KBM-7 (cell line): ENCODE data around the gene BASP1.
"Not testable (repeated sequence)": the region's sequence is repeated elsewhere in the genome, so short reads cannot be mapped to it uniquely, and the experiment has no call there.

ENCODE experiments used
- DNase-seq: peaks from one replicate; pipeline ENCODE4 v3.0.0-alpha.2; 2015
- in situ Hi-C: fragments of 300-500 bp; cut with MboI; formaldehyde crosslinking; loops from 2 replicates; pipeline ENCODE4 v1.14.3; 2020; ENCODE audit warnings: low sequenced_read_pairs, low pct_unique_long_range_greater_than_20kb, mixed read lengths

The BASP1 gene

DNA sequence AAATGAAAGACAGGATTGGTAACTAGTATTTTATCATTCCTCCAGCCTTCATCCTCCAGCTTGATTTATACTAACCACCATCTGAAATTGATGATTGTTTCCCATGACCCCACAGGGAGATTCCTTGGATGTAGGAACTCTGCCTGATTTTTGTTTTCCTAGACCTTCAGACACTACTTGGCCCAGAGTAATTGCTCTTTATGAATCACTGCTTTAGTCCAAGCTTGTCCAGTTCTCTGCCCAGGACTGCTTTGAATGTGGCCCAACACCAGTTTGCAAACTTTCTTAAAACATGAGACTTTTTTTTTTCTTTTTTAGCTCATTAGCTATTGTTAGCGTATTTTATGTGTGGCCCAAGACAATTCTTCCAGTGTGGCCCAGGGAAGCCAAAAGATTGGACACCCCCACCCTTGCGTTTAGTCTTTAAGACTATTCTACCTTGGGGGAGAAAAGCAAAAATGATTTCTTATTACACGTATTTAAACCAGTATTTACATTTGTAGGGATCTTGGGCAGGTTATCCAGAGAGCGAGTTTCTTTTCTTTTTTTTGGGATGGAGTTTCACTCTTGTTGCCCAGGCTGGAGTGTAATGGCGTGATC, 18.4 kb downstream of the BASP1 start:
- in situ Hi-C loops: no loop called here

DNA sequence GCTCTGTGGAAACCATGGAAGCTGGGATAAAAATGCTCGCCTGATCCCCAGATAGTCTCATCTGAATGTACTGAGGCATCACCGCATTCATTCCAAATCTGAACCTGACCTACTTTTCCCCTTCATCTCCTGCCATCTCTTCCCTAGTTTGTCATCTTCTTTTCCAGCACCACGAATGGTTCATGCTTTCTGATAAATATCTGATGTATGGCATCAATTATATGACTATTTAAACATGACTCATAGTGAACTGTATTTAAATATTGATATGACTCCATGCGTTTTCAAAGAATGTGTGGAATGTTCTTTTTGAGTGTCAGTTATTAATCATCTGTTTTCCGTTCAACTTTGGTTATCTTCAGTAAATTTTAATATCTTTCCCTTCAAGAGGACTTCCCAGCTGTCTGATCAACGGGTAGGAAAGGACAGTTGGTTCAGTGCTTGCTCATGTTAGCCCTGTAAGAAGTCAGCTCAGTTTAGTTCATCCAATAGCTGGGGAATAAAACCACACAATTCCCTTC, 21.1 kb downstream of the BASP1 start:
- in situ Hi-C loops: no loop called here
- DNase-seq: no peak

More for the DNA sequence above, 18.4 kb downstream of the BASP1 start:
- DNase-seq: no peak

DNA sequence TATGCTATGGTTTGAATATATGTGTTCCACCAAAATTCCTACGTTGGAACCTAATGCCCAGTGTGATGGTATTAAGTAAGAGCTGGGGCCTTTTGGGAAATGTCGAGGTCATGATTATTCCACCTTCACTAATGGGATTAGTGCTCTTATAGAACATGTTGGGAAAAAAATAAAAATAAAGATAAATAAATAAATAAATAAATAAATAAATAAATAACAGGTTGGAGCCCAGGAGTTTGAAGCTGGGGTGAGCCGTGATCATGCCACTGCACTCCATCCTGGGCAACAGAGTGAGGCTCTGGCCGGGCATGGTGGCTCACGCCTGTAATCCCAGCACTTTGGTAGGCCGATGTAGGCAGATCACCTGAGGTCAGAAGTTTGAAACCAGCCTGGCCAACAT, 22.5 kb downstream of the BASP1 start:
- in situ Hi-C loops: no loop called here
- no peak for DNase-seq

DNA sequence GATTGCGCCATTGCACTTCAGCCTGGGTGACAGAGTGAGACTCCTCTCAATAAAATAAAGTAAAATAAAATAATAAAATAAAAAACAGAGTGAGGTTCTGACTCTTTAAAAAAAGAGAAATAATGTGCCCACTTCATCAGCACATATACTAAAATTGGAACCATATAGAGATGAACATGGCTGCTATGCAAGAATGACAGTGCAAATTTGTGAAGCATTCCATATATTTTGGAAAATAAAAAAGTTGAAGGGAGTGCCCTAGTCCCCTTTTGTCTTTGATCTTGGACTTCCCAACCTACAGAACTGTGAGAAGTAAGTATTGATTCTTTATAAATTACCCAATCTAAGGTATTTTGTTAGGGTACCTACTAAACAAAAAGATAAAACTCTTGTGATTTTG, 23.1 kb downstream of the BASP1 start:
- in situ Hi-C loops: no loop called here

DNA sequence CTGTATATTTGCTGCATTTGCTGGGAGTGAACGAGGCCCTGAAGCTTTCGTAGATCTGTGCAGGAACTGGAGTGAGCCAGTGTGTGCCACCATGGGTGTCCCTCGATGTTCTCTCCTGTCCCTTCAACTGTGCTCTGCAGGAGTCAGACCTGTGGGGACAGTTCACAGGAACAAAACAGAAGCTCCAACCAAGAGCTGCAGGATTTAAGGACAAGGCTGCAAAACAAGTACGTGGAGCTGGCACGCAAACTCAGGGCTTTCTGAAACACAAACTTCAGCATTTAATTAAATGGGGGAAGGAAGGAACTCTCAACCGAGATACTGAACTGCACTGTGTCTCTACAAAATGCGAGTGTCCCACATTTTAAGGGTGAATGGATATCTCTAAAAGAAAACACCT, 24.2 kb downstream of the BASP1 start:
- no peak for DNase-seq
- in situ Hi-C loops: no loop called here

More for the DNA sequence above, 23.1 kb downstream of the BASP1 start:
- DNase-seq: no peak

DNA sequence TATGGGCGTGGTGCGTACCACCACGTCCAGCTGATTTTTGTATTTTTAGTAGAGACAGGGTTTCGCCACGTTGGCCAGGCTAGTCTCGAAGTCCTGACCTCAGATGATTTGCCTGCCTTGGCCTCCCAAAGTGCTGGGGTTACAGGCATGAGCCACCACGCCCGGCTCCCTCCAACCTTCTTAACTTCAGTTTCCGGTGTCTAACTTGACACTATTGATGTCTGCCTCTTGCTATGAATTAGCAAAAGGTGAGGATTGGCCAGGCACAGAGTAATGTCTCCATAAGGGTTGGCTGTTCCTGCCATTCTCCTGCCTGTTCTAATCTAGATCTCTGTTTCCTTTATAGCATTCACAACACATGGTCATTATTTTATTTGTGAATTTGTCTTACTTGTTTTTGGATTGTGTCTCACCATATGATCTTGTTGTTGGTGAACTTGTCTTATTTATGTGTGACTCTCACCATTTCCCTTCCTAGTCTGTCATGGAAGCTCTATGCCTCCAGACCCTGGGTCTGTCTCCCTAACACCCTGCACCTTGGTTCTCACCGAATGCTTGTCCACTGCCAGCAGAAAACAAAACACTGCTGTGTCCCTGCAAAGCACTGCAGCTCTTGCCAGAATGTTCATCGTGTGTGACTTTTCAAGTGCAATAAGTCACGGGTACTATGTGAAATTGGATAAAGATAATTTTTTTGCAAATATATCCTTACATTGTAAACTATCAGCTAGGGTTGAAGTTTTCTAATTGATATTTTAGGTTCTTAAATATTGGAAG, 26.0 kb downstream of the BASP1 start:
- in situ Hi-C loops: no loop called here

DNA sequence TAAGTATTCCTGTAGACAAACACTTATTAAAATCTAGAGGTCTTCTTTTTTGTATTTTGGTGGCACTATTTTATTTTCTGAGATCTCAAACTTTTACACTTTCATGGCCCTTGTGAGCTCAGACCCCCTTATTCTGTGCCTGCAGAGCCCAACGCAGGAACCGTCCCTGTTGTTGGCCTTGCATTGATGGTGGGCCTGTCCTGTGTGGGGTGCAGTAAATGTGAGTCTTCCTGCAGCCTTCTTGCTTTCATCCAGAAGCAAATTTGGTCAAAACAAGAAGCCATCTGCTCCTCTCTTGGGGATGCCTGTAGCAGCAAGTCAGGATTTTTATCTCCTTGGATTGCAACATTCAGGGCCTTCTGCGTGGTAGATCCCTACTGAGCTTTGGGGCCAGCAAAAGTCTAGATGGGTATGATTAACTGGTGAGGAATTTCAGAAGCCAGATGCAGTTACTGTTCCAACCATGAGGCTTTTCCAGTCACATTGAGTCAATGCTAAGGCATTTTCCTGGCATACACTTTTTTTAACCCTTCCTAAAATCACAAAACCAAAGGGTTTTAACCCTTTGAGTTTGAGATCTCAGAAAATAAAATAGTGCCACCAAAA, 31.7 kb downstream of the BASP1 start:
- no peak for DNase-seq
- in situ Hi-C loops: no loop called here

More for the DNA sequence above, 26.0 kb downstream of the BASP1 start:
- no peak for DNase-seq

DNA sequence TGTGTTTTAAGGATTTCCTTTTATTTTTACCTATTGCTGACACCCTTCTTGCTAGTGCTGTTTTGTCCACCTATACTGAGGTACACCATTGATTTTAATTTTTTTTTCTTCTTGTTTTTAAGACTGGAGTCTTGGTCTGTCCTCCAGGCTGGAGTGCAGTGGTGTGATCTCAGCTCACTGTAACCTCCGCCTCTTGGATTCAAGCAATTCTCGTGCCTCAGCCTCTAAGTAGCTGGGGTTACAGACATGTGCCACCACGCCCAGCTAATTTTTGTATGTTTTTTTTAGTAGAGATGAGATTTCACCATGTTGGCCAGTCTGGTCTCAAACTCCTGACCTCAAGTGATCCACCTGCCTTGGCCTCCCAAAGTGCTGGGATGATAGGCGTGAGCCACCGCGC, 32.4 kb downstream of the BASP1 start:
- in situ Hi-C loops, DNase-seq: not testable (repeated sequence)

DNA sequence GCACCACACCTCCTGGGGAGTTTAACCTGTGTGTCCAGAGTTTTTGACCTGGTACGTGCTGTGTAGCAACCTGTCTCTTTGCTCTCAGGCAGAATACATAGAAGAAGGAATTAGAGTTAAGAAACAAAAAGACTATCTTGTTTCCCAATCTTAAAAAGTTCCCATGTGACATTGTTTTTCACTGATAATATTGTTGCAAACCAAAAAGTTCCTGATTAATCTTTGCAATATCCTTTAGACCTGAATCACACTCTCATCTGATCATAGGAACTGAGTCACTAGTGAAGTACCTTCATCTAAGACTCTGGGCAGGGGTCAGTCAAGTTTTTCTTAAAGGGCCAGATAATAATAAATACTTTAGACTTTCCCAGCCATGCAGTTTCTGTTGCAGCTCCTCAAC, 35.1 kb downstream of the BASP1 start:
- DNase-seq: no peak
- in situ Hi-C loops: no loop called here

DNA sequence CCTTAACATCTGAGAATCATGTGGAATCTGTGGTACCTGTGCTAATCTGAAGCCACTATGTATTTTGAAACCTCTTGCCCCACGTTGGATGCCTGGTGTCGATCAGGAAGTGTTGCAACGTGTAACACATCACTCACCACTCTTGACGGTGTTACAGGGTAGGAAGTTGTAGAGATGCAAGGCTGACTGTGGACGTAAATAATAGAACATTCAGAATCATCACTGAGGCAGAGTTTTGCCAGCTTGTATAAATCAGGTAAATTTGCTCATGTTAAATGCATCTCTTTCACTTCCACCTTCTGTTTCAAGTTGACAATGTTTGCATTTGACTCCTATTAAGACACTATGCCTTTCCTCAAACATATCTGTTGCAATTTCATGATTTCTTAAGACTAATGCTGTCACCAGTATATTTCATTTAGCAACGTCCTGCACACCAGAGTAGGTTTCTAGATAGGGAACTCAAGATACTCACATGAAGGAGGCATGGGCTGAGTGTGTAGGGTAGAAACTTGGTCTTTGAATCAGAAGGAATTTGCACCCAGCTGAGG, 38.1 kb downstream of the BASP1 start:
- DNase-seq: peak; percentile 7
- in situ Hi-C loops: no loop called here

DNA sequence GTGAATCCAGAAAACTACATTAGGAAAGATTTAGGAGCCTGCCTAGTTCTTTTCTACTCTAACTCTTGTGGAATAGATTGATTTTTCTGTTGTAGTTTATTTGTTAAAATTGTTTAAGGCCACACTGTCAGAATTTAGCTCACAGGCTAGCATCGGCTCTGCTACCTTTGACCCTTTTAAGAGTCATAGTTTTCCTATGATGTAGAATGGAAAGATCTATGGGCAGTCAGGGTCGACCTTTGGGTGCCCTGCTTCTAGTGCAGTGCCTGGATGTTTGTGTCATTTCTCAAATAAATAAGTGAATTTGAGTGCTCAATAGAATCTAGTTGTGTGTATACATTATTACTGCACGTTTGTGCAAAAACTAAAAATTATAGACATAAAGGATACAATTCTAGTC, 38.7 kb downstream of the BASP1 start:
- no peak for DNase-seq
- in situ Hi-C loops: no loop called here

DNA sequence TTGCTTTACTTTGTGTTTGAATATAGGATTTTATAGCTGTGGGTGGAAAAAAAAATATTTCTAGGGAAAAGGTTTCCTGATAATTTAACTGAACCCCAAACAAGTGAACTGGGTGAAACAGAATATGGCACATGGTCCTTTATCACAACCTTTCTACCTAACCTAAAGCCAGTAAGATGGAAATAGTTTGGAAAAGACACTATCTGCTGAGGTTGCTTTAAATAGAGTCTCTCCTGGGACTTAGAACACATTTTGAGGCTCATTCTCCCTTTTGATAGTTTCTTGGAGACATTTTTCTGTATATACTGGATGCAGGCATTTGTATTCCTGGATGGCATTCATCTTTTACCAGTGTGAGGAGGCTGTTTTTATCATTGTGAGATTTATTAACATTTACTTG, 39.4 kb downstream of the BASP1 start:
- in situ Hi-C loops: no loop called here
- no peak for DNase-seq

DNA sequence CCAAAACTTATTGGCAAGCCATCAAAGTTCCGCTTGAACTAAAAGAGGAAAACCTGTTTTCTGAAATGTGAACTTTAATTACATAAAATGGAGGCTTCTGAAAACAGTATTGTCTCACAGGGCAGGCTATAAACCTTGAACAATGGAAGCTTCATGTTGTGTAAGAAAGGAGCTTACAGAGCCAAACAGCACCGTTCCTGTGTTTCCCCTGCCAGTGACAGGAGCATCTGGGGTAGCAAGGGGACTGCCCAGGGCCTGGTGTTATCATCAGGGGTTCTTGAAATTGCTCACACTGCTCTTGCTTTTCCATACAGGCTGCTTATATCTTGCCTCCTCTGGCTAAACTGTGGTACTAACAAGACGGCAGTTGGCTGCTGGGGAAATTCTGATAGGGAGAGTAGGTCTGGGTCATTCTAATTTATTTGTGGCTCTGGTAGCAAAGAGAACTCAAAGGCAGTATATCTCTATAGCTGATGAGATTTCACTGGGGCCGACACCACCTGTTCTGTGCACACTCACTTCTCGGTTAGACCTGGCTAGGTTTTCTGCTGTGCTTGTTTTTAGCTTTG, 40.4 kb downstream of the BASP1 start:
- in situ Hi-C loops: no loop called here
- DNase-seq: no peak

DNA sequence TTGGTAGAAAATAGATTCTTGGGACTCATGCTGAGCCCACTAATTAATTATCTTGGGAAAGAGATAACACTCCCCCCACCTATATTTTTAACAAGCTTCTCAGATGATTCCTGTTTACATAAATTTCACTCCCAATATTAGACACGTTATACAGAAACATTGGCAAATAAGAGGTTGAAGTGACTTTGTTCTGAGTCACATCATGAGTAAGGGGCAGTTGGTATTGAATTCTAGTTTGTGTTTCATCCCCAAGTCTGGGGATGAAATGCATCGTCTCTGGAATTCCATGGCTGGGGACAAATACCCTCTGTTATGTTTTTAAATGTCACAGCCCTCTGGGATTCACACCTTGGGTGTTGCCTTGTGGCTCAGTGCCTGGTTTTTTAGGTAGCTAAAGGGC, 41.0 kb downstream of the BASP1 start:
- DNase-seq: no peak
- in situ Hi-C loops: no loop called here

DNA sequence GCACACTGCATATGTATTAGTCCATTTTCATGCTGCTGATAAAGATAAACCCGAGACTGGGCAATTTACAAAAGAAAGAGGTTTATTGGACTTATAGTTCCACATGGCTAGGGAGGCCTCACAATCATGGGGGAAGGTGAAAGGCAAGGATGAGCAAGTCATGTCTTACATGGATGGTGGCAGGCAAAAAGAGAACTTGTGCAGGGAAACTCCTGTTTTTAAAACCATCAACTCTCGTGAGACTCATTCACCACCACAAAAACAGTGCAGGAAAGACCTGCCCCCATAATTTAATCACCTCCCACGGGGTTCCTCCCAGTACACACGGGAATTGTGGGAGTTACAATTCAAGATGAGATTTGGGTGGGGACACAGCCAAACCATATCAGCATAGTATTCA, 41.6 kb downstream of the BASP1 start:
- in situ Hi-C loops, DNase-seq: not testable (repeated sequence)

DNA sequence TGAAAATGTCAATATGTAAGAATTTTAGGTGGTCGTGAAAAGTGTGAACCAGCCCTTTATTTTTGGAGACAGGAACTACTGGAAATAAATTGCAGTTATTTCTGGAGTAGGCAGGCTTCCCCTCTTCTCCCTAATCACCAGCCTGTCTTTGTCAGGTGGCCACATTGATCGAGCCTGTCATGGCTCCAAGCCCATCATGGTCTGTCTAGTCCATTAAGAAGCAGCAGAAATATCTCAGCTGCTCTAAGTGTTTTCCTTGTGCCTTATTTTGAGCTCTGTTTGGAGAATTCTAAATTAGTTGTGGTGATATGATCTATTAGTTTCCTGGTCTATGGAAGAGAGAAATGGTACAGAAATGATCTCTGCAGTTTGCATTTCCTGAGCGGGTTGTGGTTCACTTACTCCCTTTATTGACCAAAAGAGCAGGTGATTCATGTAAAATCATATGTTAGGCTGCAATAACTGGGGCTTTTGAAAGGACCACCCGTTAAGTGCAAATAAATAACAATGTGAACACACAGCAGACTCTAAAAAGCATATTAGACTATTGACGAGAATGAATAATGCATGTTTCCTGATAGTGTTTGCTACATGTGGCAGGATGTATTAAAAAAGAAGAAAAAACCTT, 42.3 kb downstream of the BASP1 start:
- no peak for DNase-seq
- in situ Hi-C loops: no loop called here

DNA sequence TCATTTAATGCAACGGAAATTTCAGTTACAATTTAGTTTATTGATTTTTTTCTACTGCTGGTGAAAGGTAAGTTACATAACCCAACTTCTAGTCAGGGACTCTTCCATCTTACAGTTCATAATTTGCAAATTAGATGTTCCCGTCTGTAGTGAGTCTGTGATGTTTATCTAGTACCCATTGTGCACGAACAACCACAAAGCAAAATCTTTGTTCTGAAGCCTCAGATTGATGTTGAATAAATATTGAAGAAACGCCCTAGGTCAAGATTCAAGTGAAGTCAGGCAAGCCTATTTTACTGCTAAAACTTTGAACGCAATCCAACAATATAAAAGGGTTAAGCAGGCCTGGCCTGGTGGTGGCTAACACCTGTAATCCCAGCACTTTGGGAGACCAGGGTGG, 43.1 kb downstream of the BASP1 start:
- in situ Hi-C loops: no loop called here
- DNase-seq: no peak

DNA sequence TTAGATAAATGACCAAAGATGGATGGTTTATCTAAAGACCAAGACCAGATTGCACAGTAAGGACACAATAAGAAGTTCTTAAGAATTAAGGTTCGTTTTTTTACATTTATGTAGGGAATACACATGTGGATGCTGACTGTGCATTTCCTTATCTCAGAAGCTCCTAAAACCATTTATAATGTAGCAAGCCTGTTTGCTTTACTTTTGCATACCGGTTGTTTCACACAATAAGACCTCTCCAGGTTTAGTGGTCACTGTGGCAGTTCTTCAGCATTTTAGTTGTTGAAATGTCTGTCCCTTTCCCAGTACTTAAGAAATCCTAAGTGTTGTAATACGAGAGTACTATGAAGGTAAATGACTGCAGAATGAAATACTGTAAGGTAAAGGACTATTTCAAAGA, 43.6 kb downstream of the BASP1 start:
- no peak for DNase-seq
- in situ Hi-C loops: no loop called here

DNA sequence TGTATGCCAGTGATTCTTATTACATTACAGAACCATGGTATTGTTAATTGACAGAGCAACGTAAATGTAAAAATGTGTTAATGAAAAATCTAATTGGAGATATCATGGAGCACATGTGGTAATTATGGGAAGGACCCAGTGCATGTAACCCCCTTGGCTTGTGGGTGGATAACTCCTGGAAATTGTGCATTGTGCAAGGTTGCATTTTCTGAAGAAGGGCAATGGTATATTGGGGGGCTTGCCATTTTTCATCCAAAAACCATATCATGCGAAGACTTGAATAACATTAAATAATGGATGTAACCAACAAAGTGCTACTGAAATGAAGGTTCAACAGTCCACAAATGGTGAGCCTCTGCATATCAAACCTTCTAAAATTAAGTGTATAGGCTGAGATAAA, 47.6 kb downstream of the BASP1 start:
- in situ Hi-C loops: no loop called here
- DNase-seq: no peak
